Thyroid gland (tissue), 4 donors: Measurements from ENCODE around the gene RPS19BP1.

ENCODE experiments used
- CTCF ChIP-seq, 6 experiments: fragments of 200-600 bp in 3 of 6; fragments of 450-650 bp in 3 of 6; sonication (generic) in 3 of 6; IDR thresholded peaks; one replicate each; pipeline ENCODE4 v1.5.1; 2016 to 2019; ENCODE audit warnings: antibody characterized with exemption in 6 of 6, mild to moderate bottlenecking in 2 of 6, inconsistent platforms in 1 of 6, moderate library complexity in 1 of 6
- POLR2A ChIP-seq, 2 donors: fragments of 450-650 bp; IDR thresholded peaks; one replicate each; pipeline ENCODE4 v1.6.1; 2017; ENCODE audit warnings: antibody characterized with exemption in 2 of 2, mild to moderate bottlenecking in 2 of 2, moderate library complexity in 1 of 2

GRCh38 chr22:39567135-39567946 is 34.8 kb upstream of the RPS19BP1 start:
- no peak for TF ChIP-seq CTCF (IDR thresholded peaks at IDR 0.05)
- no peak for TF ChIP-seq POLR2A (IDR thresholded peaks at IDR 0.05)
